Lower lobe of right lung (tissue), 2 donors: ENCODE results near the gene L3HYPDH. TPM values are rescaled to one million over a fixed set of nuclear protein-coding genes. Genes with fewer than 3 reads are reported as not detected.

ENCODE experiments used
- ATAC-seq, 2 donors: fragments of 200-7000 bp; cut with Tn5 transposase; one replicate each; pipeline ENCODE4 v1.9.1; 2020 to 2022; ENCODE audit warnings: mild to moderate bottlenecking in 2 of 2, moderate library complexity in 2 of 2
- DNase-seq: peaks from one replicate; pipeline ENCODE4 v3.0.0-alpha.2; 2020
- H3K27ac ChIP-seq: fragments of 200-600 bp; one replicate; pipeline ENCODE4 v1.8.0; 2022
- H3K27me3 ChIP-seq: fragments of 200-600 bp; one replicate; pipeline ENCODE4 v1.8.0; 2022; ENCODE audit warnings: low read depth
- H3K36me3 ChIP-seq: fragments of 200-600 bp; one replicate; pipeline ENCODE4 v1.8.0; 2022; ENCODE audit warnings: mild to moderate bottlenecking
- H3K4me1 ChIP-seq: fragments of 200-600 bp; one replicate; pipeline ENCODE4 v1.8.0; 2022
- H3K4me3 ChIP-seq: fragments of 200-600 bp; one replicate; pipeline ENCODE4 v1.8.0; 2022; ENCODE audit warnings: mild to moderate bottlenecking
- H3K9me3 ChIP-seq: fragments of 200-600 bp; one replicate; pipeline ENCODE4 v1.8.0; 2022
- intact Hi-C: fragments of 100-400 bp; cut with DNase I; formaldehyde crosslinking; loops from one replicate; pipeline ENCODE4 v1.11.0; 2022
- total RNA-seq: library from RNA; stranded (reverse); fragmentation: NEBNext Ultra II Directional; extraction: Animal tissue kit (Norgen Biotek cat#: 25700); gene quantifications from one replicate; pipeline ENCODE4 v1.2.1, GENCODE V29; 2021
- TF ChIP-seq, protein P1 (sequence below): fragments of 200-600 bp; IDR thresholded peaks from one replicate; pipeline ENCODE4 v1.8.0; 2022; ENCODE audit warnings: antibody characterized with exemption, mild to moderate bottlenecking
- donor health status: DM: no; HTN: yes; CAD: no; lungs with severe emphysema.

L3HYPDH gene
- total RNA-seq, 1 donor from 2014 or later: 17.9 TPM

DNA sequence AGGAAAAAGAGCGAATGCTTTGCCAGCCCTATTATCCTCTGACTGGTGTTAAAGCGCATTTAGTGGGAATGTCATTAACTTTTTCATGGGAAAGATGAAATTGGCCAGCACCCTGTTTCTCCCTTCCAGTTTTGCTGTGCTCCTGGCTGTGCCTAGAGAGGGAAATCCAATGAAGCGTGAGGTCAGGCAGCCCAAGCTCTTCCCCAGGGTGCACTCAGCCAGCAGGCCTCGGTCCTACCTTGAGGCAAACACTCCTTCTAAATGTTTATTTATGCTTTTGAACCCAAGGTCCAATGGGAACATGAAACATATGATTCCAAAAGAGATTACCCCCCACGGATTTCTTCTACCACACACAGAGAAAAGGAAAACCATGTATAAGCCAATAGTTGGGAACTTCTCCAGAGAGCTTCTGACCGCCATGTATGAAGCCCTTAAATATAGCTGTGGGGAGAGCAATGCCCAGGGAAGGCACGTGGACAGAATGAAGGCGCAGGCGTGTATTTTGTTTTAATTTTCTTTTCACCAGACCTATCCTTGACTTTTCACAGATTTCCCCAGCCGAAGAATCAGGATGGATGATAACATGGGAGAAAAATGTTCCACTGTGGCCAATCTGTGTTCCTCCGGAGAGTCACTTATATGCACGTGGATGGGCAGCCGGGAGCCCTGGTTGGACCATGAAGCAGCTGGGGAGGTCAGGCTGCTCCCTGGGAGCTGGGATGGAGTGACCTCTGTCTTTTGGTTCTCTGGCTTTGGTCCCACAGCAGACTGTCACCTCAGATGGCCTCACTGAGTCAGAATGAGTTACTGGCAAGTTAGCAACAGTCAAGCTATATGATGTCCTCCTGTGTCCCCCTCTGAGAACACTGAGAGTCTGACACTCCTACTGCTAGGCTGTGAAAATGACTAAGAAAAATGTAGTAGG lies 56.3 kb downstream of the L3HYPDH start:
- H3K27ac ChIP-seq: no peak overlapping the region
- H3K4me3 ChIP-seq: no peak overlapping the region
- no peaks in the 10 kb centered on the region for H3K9me3 ChIP-seq
- H3K27me3 ChIP-seq: no peaks in the 10 kb centered on the region
- TF ChIP-seq, protein P1, sequence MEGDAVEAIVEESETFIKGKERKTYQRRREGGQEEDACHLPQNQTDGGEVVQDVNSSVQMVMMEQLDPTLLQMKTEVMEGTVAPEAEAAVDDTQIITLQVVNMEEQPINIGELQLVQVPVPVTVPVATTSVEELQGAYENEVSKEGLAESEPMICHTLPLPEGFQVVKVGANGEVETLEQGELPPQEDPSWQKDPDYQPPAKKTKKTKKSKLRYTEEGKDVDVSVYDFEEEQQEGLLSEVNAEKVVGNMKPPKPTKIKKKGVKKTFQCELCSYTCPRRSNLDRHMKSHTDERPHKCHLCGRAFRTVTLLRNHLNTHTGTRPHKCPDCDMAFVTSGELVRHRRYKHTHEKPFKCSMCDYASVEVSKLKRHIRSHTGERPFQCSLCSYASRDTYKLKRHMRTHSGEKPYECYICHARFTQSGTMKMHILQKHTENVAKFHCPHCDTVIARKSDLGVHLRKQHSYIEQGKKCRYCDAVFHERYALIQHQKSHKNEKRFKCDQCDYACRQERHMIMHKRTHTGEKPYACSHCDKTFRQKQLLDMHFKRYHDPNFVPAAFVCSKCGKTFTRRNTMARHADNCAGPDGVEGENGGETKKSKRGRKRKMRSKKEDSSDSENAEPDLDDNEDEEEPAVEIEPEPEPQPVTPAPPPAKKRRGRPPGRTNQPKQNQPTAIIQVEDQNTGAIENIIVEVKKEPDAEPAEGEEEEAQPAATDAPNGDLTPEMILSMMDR: no peak
- ATAC-seq (peak in 1 of 2 donors; percentile 30), DNase-seq (no peak)
- no peaks in the 10 kb centered on the region for H3K36me3 ChIP-seq
- no peaks in the 10 kb centered on the region for H3K4me1 ChIP-seq
- intact Hi-C loops: no loop called here

DNA sequence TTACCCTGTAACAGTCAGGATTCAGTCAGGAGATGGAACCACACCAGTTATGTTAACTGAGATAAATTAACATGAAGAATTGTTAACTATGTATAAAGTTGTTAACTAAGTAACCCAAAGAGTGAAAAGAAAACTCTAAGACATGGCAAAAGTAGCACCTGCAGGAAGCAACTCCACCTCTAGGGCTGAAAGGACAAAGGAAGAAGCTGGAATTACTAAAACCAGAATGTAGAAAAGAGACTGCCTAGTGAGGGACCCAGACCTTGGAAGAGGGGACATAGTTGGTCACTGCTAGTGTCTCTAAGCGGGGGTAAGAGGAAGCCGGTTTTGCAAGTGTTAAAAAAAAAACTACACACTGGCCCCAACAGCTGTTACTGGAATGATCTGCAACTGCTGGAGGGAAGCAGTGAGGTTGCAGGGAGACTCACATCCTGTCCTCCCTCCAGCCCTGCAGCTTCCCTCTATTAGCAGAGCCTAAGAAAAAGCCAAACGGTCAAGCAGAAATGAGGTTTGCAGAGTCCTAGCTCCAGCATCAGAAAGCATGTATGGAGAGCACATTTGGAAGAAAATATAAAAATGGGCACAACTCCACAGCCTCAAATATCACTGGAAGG lies 58.8 kb downstream of the L3HYPDH start:
- Histone ChIP-seq H3K4me1 (no peaks in the 10 kb centered on the region), H3K9me3 (no peaks in the 10 kb centered on the region), H3K27ac (no peak overlapping the region), H3K4me3 (no peak overlapping the region), H3K36me3 (no peaks in the 10 kb centered on the region), H3K27me3 (no peaks in the 10 kb centered on the region)
- DNase-seq: no peak
- TF ChIP-seq, protein P1: no peak
- peak in 1 of 2 donors; percentile 19 for ATAC-seq
- intact Hi-C loops: no loop called here

DNA sequence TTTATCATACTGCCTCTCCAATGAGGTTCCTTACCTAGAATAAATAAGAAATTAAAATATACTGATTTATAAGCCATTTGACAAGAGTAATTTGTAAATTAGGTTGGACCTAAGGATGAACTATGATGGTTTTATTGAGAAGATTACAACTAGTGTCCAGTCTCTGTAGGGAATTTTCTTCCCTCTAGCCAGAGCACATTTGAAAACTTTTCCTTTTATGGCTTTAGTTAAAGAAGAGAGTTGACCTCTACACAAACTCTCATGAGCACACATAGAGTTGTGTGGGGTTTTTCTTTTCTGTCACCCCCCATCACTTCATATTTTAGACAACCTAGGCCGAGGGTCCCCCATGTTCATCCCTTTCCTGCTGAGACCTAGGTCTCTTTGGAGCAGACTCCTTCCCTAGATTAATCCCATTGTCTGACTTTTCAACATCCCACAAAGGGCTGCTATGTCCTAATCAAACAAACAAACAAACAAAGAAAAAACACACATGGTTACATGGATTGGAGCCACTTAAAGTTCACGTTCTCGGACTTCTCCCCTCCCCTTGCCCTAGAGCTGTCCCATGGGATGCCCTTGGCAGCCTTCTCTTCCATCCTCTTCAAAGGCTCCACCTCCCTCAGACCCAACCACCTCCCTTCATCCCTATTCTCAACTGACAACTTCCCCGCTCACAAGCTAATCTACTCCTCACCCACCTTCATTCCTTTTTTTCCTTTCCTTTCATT lies 59.7 kb downstream of the L3HYPDH start:
- intact Hi-C loops: no loop called here
- H3K27ac ChIP-seq: no peak overlapping the region
- TF ChIP-seq, protein P1: no peak
- no peaks in the 10 kb centered on the region for H3K27me3 ChIP-seq
- H3K4me1 ChIP-seq: no peaks in the 10 kb centered on the region
- no peak for DNase-seq
- ATAC-seq: peak; percentile 41 to 54
- H3K36me3 ChIP-seq: no peaks in the 10 kb centered on the region
- H3K4me3 ChIP-seq: no peak overlapping the region
- no peaks in the 10 kb centered on the region for H3K9me3 ChIP-seq

Other genes starting within 250 kb of the L3HYPDH start
- 3.4 TPM for gene GPR135, start 19.0 kb downstream of the L3HYPDH start, total RNA-seq
- gene JKAMP, start 109 bp upstream of the L3HYPDH start, total RNA-seq: 44.6 TPM
- 1.0 TPM for gene CCDC175, start 92.4 kb upstream of the L3HYPDH start, total RNA-seq